ENCODE results near the gene IL2RA. TPM values are rescaled to one million over a fixed set of nuclear protein-coding genes. Genes with fewer than 3 reads are reported as not detected.
A peak's percentile ranks its signal among the peaks of the same experiment; 100 is the strongest.

The IL2RA gene
- total RNA-seq, 1 donor, result not detected

DNA sequence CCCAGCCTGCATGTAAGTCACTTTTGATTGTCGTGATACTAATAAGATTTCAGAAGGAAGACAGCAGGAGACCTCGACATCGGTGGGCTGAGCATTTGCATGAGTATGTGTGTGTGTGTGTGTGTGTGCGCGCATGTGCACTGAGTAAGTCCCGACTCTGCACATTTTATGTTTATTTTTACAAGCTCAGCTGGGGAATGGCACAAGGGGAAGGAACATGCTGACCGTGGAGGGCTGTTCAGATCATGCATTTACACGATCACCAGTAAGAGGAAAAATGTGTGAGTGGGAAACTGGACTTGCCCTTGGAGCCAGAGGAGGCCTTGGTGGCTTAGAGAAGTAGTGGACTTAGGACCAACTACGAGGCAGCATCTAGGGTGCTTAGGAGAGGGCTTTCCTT is 41.3 kb downstream of the IL2RA start:
- H3K27me3 ChIP-seq (ENCODE audit: insufficient read depth, low read length), result peaks cover 4% of the 10 kb centered on the region
- no peak for DNase-seq (ENCODE audit: insufficient read length, low spot score, missing footprints)
- H3K36me3 ChIP-seq (ENCODE audit: insufficient read depth, low read length), result no peaks in the 10 kb centered on the region
- H3K4me3 ChIP-seq (ENCODE audit: insufficient read depth, low read length), result no peak overlapping the region
- H3K9me3 ChIP-seq (ENCODE audit: low read depth, low read length), result no peaks in the 10 kb centered on the region
- H3K4me2 ChIP-seq (ENCODE audit: insufficient read depth, low read length), result no peak overlapping the region
- H3K27ac ChIP-seq (ENCODE audit: low read depth, low read length), result no peak overlapping the region
- no peaks in the 10 kb centered on the region for H3K4me1 ChIP-seq (ENCODE audit: insufficient read depth, low read length)
- no peak overlapping the region for H2AFZ ChIP-seq (ENCODE audit: low read length)
- no peaks in the 10 kb centered on the region for H4K20me1 ChIP-seq (ENCODE audit: insufficient read depth, low read length)
- no peaks in the 10 kb centered on the region for H3K79me2 ChIP-seq (ENCODE audit: insufficient read depth, low read length)
- TF ChIP-seq, protein P1, sequence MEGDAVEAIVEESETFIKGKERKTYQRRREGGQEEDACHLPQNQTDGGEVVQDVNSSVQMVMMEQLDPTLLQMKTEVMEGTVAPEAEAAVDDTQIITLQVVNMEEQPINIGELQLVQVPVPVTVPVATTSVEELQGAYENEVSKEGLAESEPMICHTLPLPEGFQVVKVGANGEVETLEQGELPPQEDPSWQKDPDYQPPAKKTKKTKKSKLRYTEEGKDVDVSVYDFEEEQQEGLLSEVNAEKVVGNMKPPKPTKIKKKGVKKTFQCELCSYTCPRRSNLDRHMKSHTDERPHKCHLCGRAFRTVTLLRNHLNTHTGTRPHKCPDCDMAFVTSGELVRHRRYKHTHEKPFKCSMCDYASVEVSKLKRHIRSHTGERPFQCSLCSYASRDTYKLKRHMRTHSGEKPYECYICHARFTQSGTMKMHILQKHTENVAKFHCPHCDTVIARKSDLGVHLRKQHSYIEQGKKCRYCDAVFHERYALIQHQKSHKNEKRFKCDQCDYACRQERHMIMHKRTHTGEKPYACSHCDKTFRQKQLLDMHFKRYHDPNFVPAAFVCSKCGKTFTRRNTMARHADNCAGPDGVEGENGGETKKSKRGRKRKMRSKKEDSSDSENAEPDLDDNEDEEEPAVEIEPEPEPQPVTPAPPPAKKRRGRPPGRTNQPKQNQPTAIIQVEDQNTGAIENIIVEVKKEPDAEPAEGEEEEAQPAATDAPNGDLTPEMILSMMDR (IDR thresholded peaks at IDR 0.05; ENCODE audit: extremely low read depth, low read depth, low read length), result no peak

DNA sequence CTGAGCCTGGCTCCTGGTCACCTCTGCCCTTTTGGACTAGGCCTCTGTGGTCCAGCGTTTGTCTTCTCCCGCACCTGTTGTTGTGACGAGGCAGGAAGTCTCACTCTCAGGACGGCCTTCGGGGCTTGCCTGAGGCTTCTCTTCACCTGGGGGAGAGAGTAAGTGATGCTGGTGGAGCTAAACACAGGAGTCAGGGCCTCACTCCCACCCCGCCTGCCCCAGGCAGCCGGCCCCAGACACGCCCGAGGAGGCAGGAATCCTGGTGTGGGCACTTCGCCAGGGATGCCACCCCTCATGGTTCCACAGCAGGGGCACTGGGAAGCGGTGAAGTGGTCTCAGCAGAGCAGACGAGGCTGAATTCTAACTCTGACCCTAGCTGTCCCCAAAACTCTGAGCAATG is 42.4 kb downstream of the IL2RA start:
- Histone ChIP-seq H3K9me3 (ENCODE audit: low read depth, low read length) (no peaks in the 10 kb centered on the region), H3K27ac (ENCODE audit: low read depth, low read length) (no peak overlapping the region), H3K36me3 (ENCODE audit: insufficient read depth, low read length) (no peaks in the 10 kb centered on the region), H3K4me2 (ENCODE audit: insufficient read depth, low read length) (no peak overlapping the region), H3K4me3 (ENCODE audit: insufficient read depth, low read length) (no peak overlapping the region), H2AFZ (ENCODE audit: low read length) (no peak overlapping the region), H4K20me1 (ENCODE audit: insufficient read depth, low read length) (no peaks in the 10 kb centered on the region), H3K4me1 (ENCODE audit: insufficient read depth, low read length) (no peaks in the 10 kb centered on the region), H3K79me2 (ENCODE audit: insufficient read depth, low read length) (no peaks in the 10 kb centered on the region), H3K27me3 (ENCODE audit: insufficient read depth, low read length) (peaks cover 11% of the 10 kb centered on the region)
- TF ChIP-seq, protein P1 (IDR thresholded peaks at IDR 0.05; ENCODE audit: extremely low read depth, low read depth, low read length), result no peak
- DNase-seq (ENCODE audit: insufficient read length, low spot score, missing footprints), result no peak

DNA sequence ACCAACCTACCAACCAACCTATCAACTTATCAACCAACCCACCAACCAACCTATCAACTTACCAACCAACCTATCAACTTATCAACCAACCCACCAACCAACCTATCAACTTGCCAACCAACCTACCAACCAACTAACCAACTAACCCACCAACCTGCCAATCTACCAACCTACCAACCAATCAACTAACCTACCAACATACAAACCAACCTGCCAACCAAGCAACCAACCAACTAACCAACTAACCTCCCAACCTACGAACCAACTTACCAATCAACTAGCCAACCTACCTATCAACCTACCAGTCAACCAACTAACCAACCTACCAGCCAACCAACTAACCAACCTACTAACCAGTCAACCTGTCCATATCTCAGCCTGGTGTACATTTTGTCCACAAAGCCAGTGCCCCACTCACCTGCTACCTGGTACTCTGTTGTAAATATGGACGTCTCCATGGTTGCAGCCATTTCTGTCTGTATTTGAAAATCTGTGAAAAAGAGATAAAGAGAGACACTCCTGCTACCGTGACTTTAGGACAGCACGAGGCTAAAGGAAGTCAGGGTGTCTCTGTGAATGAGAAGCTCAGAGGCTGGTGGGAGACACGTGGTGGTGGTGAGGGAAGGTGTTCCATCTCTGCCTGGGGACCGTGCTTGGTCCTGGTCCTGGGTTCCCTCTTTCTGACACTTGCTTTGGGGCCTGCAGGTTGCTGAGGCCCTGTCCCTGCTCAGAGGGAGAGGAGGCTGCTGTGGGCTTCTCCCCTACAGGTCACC is 43.0 kb downstream of the IL2RA start:
- Histone ChIP-seq H3K27me3 (ENCODE audit: insufficient read depth, low read length) (peaks cover 11% of the 10 kb centered on the region), H2AFZ (ENCODE audit: low read length) (no peak overlapping the region), H4K20me1 (ENCODE audit: insufficient read depth, low read length) (no peaks in the 10 kb centered on the region), H3K4me1 (ENCODE audit: insufficient read depth, low read length) (no peaks in the 10 kb centered on the region), H3K79me2 (ENCODE audit: insufficient read depth, low read length) (no peaks in the 10 kb centered on the region), H3K9me3 (ENCODE audit: low read depth, low read length) (no peaks in the 10 kb centered on the region), H3K4me3 (ENCODE audit: insufficient read depth, low read length) (no peak overlapping the region), H3K27ac (ENCODE audit: low read depth, low read length) (no peak overlapping the region), H3K36me3 (ENCODE audit: insufficient read depth, low read length) (no peaks in the 10 kb centered on the region), H3K4me2 (ENCODE audit: insufficient read depth, low read length) (no peak overlapping the region)
- TF ChIP-seq, protein P1 (IDR thresholded peaks at IDR 0.05; ENCODE audit: extremely low read depth, low read depth, low read length), result no peak
- DNase-seq (ENCODE audit: insufficient read length, low spot score, missing footprints), result peak; percentile 73

DNA sequence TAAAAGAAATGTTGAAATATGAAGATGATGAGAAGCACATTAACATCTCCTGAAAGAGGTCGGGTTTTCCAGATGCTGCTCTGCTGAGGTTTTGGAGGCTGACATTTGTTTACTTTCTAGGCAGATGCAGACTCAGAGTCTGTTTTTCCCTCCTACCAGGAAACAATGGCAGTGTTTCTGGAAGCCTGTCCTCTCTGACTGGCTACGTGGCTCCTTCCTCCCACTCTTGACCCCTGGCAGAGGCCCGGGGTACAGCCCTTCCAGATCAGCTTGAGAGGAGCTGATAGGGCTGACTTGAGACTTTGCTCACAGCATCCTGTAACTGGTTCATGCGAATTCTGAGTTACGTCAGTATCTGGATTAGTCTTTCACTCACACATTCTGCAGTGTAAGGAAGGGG is 43.7 kb downstream of the IL2RA start:
- no peaks in the 10 kb centered on the region for H3K36me3 ChIP-seq (ENCODE audit: insufficient read depth, low read length)
- no peak overlapping the region for H3K4me3 ChIP-seq (ENCODE audit: insufficient read depth, low read length)
- no peak overlapping the region for H3K27ac ChIP-seq (ENCODE audit: low read depth, low read length)
- no peaks in the 10 kb centered on the region for H3K9me3 ChIP-seq (ENCODE audit: low read depth, low read length)
- peaks cover 11% of the 10 kb centered on the region for H3K27me3 ChIP-seq (ENCODE audit: insufficient read depth, low read length)
- DNase-seq (ENCODE audit: insufficient read length, low spot score, missing footprints), result no peak
- no peak overlapping the region for H2AFZ ChIP-seq (ENCODE audit: low read length)
- TF ChIP-seq, protein P1 (IDR thresholded peaks at IDR 0.05; ENCODE audit: extremely low read depth, low read depth, low read length), result no peak
- H3K4me1 ChIP-seq (ENCODE audit: insufficient read depth, low read length), result no peaks in the 10 kb centered on the region
- H4K20me1 ChIP-seq (ENCODE audit: insufficient read depth, low read length), result no peaks in the 10 kb centered on the region
- no peaks in the 10 kb centered on the region for H3K79me2 ChIP-seq (ENCODE audit: insufficient read depth, low read length)
- no peak overlapping the region for H3K4me2 ChIP-seq (ENCODE audit: insufficient read depth, low read length)
